Stimulated activated CD8-positive, alpha-beta memory T cell treated with anti-CD3 and anti-CD28 coated beads, Interleukin-2, amount 100 ng/mL, for 1 hour (primary cell): ENCODE data around the gene BRD7.

Experiments used
- DNase-seq, 2 donors: peaks; one replicate each; pipeline ENCODE4 v3.0.0-alpha.2; 2020; ENCODE audit warnings: low read depth in 2 of 2

BRD7 gene

DNA sequence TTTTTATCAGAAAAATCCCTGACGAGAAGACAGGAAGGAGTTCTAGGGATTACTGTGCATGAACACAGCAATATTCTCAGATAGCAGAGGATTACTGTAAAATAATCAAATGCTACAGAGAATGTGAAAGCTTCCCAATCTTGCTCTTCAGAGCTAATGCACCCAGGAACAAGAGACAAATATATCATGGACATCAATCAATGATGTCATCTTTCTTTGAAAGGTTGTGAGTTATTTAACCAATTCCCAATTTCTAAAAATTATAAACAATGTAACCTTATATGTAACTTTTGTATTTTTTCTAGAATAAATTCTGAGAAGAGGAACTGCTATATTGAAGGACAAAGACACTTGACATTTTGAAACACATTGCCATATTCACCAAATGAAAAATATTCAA is 46.5 kb downstream of the BRD7 start:
- no peak for DNase-seq

DNA sequence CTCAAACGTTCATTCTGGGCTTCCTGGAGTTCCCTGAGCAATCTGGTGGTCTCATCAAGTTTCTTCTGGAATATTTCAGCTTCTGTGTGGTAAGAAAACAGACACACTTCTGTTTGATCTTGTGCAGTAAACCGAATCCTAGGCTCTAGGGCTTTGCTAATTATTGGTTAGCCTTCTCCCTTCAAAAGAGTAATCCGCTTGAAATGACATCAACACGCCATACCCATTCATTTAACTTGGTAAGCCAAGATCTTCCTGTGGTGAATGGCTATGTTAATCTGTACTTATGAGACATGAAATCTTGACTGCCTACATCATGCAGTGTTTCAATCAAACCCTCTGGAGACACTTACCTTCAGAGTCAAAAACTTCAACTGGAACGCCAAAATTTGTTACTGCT is 48.5 kb downstream of the BRD7 start:
- DNase-seq = no peak

GRCh38 chr16:50318796-50319578 is 49.8 kb downstream of the BRD7 start:
- no peak for DNase-seq

DNA sequence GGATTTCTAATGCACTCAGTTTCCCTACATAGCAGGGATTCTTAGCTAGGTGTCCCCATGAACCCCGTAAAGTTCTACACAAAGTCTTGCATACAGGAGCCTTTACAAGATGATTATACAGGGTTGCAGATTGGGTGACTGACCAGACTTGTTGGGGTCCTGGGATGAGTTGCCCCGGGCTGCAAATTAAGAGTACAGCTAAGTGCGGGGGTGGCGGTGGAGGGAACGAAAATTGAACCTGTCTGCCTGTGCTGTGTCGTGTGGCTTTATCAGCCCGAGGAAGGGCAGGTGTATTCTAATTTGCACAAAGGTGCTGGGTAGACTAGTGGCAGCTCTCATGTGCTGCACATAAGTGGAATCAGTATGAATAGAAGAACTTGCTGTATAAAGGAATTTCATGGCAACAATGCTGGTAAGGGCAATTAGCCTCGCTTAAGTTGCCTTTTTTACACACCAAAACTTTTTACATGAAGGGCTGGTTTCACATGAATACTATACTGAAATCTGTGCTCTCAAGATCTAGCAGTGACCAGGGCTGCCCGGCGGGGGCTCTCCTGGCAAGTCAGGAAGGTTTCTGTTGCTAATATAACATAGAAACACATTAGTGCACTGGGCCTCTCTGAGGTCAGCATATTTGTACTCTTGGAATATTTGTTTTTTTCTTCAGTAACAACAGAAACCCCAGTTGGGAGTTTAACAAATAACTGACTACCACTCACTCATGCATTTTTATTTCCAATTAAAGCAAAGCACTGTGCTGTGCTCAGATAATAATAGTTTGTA is 51.7 kb downstream of the BRD7 start:
- no peak for DNase-seq

- DNase-seq = no peak
These were observed 52.5 kb downstream of the BRD7 start for GRCh38 chr16:50316102-50316847.

DNA sequence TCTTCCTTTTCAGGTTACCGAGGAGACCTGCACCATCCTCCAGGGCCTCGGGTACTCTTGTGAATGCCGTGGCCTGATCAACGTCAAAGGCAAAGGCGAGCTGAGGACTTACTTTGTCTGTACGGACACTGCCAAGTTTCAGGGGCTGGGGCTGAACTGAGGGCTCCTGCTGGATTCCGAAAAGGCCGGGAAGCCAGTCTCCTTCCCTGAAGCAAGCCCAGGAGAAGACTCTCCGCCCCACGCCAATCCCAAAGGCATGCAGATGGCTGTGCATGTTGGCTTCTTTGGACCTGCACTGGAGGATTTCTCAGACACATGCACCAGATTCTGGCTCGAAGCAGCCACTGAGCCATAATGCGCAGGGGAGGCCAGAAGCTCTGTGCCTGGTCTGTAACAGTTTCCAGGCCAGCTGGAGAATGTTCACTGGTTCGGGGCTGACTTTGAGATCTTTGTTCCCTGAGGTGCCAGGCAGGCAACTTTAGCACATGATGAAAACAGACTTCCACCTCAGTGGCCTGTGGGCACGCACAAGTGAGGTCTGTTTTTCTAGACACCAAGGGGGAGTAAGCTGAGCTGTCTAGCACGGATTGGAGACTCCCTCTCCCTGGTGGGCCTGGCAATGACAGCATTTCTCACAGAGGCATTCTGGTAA is 53.3 kb downstream of the BRD7 start:
- DNase-seq = no peak

- no peak for DNase-seq
These were observed 54.1 kb downstream of the BRD7 start for GRCh38 chr16:50314665-50315064.

DNA sequence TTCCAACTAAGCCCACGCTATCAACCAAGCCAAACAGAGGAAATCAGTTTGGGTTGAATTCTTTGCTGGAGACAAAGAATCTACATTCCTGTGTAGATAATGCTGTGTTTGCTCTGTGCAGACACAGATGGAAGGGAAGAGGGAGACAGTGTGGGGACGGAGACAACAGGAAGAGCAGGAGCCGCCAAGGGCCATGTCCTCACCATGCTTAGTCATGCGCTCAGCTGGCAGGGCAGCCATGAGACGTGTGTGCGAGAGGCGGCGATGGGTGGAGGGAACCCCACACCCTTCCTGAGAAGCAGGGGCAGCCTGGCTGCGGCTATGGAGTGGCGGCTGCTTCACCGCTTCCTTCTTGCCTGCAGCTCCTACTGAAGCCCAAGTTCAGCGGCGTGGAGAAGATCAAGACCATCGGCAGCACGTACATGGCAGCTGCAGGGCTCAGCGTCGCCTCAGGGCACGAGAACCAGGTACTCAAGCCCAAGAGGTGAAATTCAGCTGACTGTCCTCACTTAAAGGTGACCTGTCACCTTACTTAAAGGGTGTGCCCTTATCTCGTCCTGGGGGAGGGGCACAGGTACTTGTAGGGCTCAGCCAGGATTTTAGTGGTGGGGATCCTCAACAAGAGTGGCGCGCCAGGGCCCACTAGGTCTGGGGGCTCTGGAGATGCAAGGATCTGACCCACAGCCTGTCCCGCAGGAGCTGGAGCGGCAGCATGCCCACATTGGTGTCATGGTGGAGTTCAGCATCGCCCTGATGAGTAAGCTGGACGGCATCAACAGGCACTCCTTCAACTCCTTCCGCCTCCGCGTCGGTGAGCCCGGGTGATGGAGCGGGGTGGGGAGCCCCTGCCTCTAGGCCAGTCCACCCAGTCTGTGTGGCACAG is 55.0 kb downstream of the BRD7 start:
- peak in 1 of 2 donors; percentile 11 for DNase-seq

DNA sequence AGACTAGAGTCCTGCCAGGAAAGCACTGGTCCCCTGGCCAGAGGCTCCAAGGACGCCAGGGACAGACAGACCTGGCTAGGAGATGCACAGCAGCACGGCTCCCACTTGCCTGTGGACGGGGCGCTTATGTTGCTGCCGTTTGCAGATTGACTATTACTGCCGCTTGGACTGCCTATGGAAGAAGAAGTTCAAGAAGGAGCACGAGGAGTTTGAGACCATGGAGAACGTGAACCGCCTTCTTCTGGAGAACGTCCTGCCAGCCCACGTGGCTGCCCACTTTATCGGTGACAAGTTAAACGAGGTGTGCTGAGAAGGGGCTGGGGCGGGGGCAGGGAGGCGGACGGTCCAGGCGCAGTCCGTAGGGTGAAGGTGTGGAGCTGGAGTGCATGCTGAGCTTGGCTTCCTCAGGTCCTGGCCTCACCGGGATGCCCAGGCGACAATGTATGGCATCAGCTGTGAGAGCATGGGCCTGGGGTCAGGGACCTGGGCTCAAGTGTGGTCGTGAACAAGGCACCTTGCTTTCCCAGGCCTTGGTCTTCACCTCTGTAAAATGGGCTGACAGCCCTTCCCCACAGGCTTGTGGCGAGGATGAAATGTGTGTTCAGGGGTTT is 56.8 kb downstream of the BRD7 start:
- DNase-seq = no peak

DNA sequence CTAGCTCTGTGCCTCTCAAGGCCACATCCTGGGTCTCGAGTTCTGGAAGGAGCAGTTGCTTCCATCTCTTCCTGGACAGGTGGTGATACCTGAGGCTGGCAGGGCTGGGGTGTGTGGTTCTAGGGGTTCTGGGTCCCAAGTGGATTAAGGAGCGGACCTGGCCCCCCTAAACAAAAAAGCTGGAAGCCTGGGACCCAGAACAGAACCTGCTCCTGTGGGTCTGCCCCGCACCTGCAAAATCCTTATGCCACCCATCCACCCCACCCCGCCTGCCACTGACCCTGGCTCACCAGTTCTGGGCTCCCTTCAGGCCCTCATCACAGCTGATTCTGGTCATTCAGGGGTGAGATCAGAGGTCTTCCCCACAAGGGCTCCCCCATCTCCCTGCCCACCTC is 57.7 kb downstream of the BRD7 start:
- no peak for DNase-seq

DNA sequence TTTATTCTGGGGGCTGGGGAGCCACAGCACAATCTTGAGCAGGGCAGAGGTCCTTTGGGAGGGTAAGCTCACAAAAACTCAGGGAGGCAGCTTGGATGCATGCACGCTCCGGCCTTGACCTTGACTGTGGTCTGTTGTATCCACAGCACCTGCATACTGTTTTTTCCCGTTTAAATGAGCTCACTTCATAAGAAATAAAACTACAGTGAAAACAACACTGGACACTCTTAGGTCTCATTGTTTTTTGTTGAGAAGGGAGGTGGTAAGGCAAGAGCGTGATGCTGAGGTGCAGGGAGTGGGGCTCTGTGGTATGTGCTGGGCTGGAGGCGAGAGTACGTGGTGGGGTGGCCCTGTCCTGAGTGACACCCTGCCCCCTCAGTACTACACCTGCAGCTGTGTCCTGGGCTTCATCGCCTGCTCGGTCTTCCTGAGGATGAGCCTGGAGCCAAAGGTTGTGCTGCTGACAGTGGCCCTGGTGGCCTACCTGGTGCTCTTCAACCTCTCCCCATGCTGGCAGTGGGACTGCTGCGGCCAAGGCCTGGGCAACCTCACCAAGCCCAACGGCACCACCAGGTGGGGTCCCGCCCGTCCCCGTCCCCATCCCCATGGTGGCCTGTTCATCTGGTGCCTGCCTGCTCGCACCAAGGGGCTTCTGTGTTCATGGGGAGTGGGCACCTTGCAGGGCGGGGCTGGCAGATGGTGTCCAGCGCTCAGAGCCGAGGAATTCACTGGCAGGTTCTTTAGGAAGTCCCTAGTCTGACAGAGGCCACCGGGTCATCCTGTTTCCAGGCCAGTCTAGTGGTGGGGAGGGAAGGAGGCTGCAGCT is 58.3 kb downstream of the BRD7 start:
- no peak for DNase-seq

GRCh38 chr16:50309527-50310307 is 59.1 kb downstream of the BRD7 start:
- DNase-seq = no peak

DNA sequence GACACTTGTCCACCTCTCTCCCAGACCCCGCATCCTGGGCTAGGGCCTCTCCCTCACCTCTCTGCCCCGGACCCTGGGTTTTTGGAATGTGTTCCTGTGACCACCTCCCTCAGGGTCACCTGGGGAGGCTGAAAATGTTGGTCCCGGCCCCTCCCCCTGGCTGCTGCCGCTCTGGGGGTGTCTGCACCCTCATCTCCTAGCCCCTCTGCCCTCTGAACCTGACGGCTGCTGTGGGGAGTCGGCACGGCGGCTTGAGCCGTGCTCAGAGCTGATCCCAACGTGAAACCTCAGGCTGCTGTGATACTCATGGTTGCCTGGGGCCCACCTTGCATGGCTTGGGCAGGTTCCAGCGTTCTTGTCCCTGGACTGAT is 59.6 kb downstream of the BRD7 start:
- no peak for DNase-seq

DNA sequence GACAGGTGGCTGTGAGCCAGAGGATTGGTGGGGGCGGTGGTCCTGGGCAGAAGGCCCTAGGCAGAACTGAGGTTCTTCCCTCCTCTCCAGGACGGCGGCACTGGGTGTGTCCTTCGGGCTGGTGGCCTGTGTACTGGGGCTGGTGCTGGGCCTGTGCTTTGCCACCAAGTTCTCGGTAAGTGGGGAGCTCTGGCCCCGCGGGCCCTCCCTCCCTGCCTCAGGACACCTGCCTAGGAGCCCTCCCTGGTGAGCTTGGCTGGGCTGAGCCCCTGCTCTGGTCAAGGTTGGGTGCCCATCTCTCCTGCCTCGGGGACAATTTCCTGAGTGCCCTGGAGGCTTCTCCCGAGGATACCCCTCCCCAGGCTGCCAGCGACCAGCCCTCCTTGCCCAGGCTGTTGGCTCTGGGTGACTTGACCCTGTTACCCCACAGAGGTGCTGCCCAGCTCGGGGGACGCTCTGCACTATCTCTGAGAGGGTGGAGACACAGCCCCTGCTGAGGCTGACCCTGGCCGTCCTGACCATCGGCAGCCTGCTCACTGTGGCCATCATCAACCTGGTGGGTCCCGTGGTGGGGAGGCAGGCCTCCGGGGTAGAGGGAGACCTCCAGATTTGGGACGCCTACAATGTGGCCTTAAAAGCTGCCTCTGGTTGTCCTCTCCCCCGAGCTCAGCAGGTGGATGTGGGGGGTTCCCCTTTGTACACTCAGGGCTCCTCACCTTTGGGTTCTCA is 60.4 kb downstream of the BRD7 start:
- no peak for DNase-seq

- DNase-seq = no peak
These were observed 62.5 kb downstream of the BRD7 start for GRCh38 chr16:50306287-50306686.

DNA sequence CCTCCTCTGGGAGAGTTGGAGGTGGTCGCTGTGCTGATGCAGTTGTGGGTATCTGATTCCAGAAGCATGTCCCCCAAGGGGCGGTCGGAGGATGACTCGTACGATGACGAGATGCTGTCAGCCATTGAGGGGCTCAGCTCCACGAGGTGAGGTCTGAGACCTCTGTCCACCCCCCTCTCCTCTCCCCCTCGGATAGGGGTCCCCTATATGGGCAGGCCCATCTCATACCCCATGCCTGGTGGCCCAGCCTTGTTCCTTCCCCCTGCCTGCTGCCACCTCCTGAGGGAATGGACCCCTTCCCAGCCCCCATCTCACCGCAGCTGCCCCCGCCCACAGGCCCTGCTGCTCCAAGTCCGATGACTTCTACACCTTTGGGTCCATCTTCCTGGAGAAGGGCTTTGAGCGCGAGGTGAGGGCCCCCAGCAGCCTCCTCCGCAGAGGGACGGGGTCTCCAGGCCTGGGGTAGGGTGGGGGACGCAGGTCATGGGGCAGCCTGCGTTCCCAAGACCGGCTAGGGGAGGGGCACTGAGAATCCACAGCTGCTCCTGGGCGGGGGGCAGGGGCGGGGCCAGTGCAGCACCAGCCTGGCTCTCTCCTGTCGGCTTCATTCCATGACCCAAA is 63.2 kb downstream of the BRD7 start:
- no peak for DNase-seq

DNA sequence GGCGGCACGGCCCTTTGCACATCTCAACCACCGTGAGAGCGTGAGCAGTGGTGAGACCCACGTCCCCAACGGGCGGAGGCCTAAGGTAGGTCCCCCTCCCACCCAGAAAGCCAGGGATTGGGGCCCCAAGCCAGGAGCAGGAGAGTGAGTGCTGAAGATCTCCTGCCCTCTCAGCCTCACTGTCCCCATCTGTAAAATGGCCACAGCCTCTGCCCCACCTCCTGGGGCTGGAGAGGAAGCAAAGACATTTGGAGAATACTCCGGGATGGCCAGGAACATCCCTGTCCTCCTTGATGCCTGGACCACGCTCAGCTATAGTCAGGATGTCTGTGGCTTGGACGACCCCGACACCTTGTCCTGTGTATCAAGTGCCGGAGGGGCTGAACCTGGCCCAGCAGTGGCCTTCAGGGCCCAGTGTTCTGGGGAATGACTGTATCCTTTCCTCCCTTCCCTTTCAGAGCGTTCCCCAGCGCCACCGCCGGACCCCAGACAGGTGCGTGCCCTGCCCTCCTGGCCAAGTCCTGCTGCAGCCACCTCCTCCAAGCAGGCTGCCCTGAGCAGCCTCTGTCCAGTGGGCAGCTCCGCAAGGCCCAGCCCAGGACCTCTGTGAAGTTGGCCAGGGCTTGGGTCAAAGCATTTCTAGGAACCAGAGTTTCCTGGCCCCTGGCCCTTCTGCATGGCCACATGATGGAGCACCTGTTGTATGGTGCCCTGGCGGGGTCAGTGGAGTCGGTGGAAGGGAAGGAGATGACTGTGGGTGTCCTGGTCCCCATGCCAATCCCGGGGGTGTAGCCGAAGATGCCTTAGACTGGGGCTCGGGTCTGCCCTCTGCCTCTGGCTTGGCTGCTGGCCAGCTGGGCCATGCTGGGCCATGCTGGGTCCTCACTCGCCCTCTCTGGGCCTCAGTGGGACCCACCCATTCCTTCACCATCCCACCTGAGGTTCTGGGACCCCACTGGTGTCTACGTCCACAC is 64.0 kb downstream of the BRD7 start:
- no peak for DNase-seq
